GM23248 (cell line): ENCODE results near the gene DENND5A.

Experiments
- EZH2 ChIP-seq: fragments of 200-600 bp; sonication (generic); IDR thresholded peaks from 2 replicates; pipeline ENCODE4 v1.6.1; 2018; ENCODE audit warnings: antibody characterized with exemption, mild to moderate bottlenecking; ENCODE audit not compliant: insufficient read depth, poor library complexity, severe bottlenecking
- EZH2phosphoT487 ChIP-seq: fragments of 200-600 bp; sonication (generic); IDR thresholded peaks from 2 replicates; pipeline ENCODE4 v1.6.1; 2018; ENCODE audit warnings: antibody characterized with exemption, moderate library complexity, mild to moderate bottlenecking, low read depth; ENCODE audit not compliant: insufficient read depth

- no peak for TF ChIP-seq EZH2
- no peak for TF ChIP-seq EZH2phosphoT487
Observed at GRCh38 chr11:9160166-9160565, 105.0 kb downstream of the DENND5A start.
